Dendritic cell treated with granulocyte-macrophage colony-stimulating factor and Interleukin-4, amounts not matched to agents 40 ng/mL and 50 ng/mL, for 4 days (primary cell): ENCODE measurements around the gene RPS6KC1.
"Not testable (repeated sequence)": the region's sequence is repeated elsewhere in the genome, so short reads cannot be mapped to it uniquely, and the experiment has no call there.

Experiments used
- H3K27ac Mint-ChIP-seq: one replicate; pipeline ENCODE4 v1.8.0; 2022; ENCODE audit warnings: mild to moderate bottlenecking, mixed read lengths
- H3K27me3 Mint-ChIP-seq: one replicate; pipeline ENCODE4 v1.8.0; 2022; ENCODE audit warnings: mild to moderate bottlenecking, mixed read lengths
- H3K36me3 Mint-ChIP-seq: one replicate; pipeline ENCODE4 v1.8.0; 2022; ENCODE audit warnings: low read depth, mixed read lengths
- H3K4me1 Mint-ChIP-seq: one replicate; pipeline ENCODE4 v1.8.0; 2022; ENCODE audit warnings: low read depth, mixed read lengths
- H3K4me3 Mint-ChIP-seq: one replicate; pipeline ENCODE4 v1.8.0; 2022; ENCODE audit warnings: mild to moderate bottlenecking, moderate library complexity, mixed read lengths
- H3K9me3 Mint-ChIP-seq: one replicate; pipeline ENCODE4 v1.8.0; 2022; ENCODE audit warnings: mixed read lengths
- intact Hi-C: fragments of 100-400 bp; cut with micrococcal nuclease; formaldehyde crosslinking; loops from one replicate; pipeline ENCODE4 v1.15.0; 2022

The RPS6KC1 gene

DNA sequence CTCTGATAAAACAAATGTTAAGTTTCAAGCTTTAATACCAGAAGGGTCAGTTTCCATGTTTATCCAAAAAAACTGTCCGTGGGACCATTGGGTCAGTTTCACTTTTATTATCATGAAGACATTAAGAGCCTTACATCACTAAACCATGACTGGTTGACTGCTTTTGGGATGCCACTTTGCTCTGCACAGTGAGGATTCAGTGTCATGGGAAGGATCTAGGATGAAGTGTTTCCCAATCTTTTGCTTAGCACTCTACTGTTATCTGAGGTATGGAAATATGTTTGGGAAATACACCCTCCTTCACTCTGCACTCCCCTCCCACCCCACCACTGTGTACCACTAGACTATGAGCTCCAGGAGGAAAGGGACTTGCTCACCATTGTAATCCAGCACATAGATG, 16.3 kb downstream of the RPS6KC1 start:
- H3K27me3 Mint-ChIP-seq, result no peaks in the 10 kb centered on the region

DNA sequence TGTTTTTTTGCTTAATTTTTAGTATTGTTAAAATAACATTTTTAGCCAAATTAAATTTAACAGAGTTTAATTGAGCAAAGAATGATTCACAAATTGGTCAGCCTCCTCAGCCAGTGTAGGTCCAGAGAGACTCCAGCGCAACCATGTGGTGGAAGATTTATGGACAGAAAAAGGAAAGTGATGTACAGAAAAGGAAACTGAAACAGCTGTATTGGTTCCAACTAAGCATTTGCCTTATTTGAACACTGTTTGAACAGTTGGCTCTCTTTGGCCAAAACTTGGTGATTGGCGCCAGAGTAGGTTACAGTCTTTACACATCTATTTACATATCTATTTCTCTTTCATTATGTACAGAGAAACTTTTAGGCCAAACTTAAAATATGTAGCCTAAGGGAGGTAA, 19.4 kb downstream of the RPS6KC1 start:
- H3K36me3 Mint-ChIP-seq, result peaks cover 20% of the 10 kb centered on the region
- H3K27ac Mint-ChIP-seq, result no peak overlapping the region
- intact Hi-C loops, result no loop called here
- H3K9me3 Mint-ChIP-seq, result no peaks in the 10 kb centered on the region
- peaks cover 19% of the 10 kb centered on the region for H3K4me1 Mint-ChIP-seq
- no peaks in the 10 kb centered on the region for H3K27me3 Mint-ChIP-seq
- no peak overlapping the region for H3K4me3 Mint-ChIP-seq

More for the DNA sequence above, 16.3 kb downstream of the RPS6KC1 start:
- Mint-ChIP-seq H3K4me3 (no peak overlapping the region), H3K36me3 (no peaks in the 10 kb centered on the region), H3K4me1 (peaks cover 19% of the 10 kb centered on the region), H3K9me3 (no peaks in the 10 kb centered on the region), H3K27ac (no peak overlapping the region)
- intact Hi-C loops, result loop anchor here (5.0 kb wide), 1 partner anchor 55 kb away; no protein-coding TSS in a partner anchor

DNA sequence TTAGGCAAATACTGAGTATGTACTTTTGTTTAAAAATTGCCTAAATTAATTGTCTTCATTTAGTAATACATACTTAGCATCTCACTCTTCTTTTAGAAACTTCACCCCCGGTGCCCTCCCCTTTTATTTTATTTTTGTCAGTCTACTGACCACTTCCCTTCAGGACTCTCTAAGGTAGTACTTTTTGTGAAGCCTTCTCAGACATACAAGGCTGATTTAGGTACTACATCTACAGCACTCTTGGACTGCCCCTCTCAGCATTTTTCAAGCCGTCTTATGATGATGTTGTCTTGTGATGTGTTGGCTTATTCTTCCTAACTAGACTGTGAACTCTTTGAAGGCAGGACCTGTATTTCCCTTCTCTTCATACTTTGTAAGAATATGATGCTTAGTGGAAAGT, 24.7 kb downstream of the RPS6KC1 start:
- peaks cover 45% of the 10 kb centered on the region for H3K36me3 Mint-ChIP-seq
- H3K9me3 Mint-ChIP-seq, result no peaks in the 10 kb centered on the region
- H3K4me1 Mint-ChIP-seq, result peaks cover 6% of the 10 kb centered on the region
- no peaks in the 10 kb centered on the region for H3K27me3 Mint-ChIP-seq
- H3K27ac Mint-ChIP-seq, result no peak overlapping the region
- no peak overlapping the region for H3K4me3 Mint-ChIP-seq
- intact Hi-C loops, result no loop called here

DNA sequence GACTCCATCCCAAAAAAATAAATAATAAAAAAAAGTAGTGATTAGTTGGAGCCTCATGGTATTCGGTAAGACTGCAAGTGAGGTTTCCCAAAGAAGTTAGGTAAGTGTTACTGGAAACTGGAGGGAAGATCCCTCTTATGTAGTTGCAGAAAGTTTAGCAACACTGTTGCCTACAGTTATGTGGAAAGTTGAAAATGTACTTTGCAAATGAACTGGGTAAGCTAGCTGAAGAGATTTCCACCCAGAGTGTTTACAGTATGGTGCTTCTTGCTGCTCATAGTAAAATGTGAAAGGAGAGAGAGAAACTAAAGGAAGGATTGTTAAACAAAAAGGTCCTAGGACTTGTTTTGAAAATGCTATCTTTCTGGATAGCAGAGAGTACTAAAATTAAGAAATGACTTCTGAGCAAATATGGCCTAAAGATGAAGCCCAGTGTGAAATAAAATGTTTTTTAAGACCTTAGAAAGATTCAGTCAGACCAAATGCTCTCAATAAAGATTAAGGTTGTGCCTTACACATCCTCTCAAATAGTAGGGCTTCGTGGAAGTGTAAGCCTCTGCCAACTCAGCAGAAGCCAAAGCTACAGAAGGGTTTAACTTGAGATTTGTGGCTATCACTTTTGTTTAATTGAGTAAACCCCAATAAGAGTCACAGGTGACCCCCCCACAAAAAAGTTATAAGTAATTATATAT, 31.5 kb downstream of the RPS6KC1 start:
- Mint-ChIP-seq H3K9me3 (no peaks in the 10 kb centered on the region), H3K27ac (no peak overlapping the region), H3K27me3 (no peaks in the 10 kb centered on the region), H3K4me3 (no peak overlapping the region), H3K4me1 (no peaks in the 10 kb centered on the region), H3K36me3 (peaks cover 76% of the 10 kb centered on the region)
- intact Hi-C loops, result no loop called here

DNA sequence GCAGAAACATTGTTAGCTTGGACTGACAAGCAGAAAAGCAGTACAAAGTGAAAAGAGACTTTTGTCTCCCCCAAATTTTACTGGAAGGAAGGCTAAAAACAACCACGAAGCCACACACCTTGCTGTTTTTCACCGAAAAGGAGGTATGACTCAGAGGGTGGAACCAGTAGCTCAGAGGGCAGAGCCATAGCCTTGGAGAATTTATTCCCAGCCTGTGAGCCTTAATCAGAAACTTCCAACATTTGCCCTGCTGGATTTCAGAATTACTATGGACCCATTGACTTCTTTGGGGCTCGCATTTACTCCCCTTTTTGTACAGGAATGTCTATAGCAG, 32.0 kb downstream of the RPS6KC1 start:
- no peaks in the 10 kb centered on the region for H3K9me3 Mint-ChIP-seq
- H3K4me3 Mint-ChIP-seq, result no peak overlapping the region

DNA sequence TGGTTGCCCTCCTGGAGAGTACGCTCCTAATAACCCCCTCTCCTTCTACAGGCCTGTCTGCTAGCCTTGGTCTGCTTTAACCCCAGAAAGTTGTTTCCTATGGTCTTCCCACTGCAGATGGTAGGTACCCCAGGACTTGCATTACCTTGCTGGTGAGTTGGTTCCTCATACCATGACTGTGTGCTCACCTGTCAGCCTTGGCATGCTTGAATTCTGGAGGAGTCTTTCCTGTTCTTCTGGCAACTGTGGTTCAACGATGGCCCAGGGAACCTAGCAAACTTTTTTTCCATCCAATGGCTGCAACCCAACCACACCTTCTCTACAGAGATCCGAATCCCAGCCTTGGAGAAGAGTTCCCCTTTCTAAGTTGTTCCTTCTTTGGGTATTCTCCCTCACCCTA, 36.9 kb downstream of the RPS6KC1 start:
- intact Hi-C loops, result no loop called here
- no peak overlapping the region for H3K27ac Mint-ChIP-seq
- no peak overlapping the region for H3K4me3 Mint-ChIP-seq
- no peaks in the 10 kb centered on the region for H3K27me3 Mint-ChIP-seq
- peaks cover 72% of the 10 kb centered on the region for H3K36me3 Mint-ChIP-seq
- H3K4me1 Mint-ChIP-seq, result peaks cover 6% of the 10 kb centered on the region
- H3K9me3 Mint-ChIP-seq, result no peaks in the 10 kb centered on the region

More for the DNA sequence above, 32.0 kb downstream of the RPS6KC1 start:
- Mint-ChIP-seq H3K27me3 (no peaks in the 10 kb centered on the region), H3K4me1 (peaks cover 4% of the 10 kb centered on the region), H3K36me3 (peaks cover 81% of the 10 kb centered on the region), H3K27ac (no peak overlapping the region)
- intact Hi-C loops, result no loop called here

DNA sequence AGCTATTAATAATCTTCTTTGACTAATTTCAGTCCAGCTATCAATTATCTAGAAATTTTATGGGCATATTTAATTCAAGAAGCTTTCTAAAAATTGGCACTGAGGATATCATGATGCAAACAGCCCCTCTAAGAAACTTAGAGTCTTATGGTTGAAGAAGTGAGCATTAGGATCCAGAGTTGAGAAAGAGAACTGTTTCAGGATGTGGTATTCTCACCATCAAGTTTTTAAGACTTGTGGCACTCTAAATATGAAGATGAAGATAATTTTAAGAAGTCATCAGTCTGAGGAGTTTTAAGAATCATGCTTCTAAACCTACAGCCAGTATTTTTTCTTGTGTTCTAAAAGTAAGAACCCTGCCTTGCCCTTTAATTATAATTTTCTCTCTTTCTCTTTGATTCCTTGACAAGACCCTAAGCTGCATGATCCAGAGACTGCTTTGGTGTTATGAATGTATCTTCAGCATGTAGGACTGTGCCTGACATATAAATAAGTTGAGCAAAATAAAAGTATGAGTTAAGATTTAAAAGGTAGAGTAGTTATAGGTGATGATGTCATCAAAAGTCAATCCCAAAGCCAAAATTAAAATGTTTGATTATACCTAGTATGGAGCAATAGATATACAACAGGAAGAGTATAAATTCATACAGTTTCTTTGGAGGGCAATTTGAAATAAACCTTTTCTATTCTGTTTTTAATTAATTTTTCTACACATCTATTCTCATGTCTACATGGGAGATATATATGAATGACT, 39.1 kb downstream of the RPS6KC1 start:
- Mint-ChIP-seq H3K27me3 (no peaks in the 10 kb centered on the region), H3K36me3 (peaks cover 68% of the 10 kb centered on the region), H3K27ac (no peak overlapping the region), H3K4me3 (no peak overlapping the region), H3K4me1 (peaks cover 6% of the 10 kb centered on the region), H3K9me3 (no peaks in the 10 kb centered on the region)
- intact Hi-C loops, result no loop called here

DNA sequence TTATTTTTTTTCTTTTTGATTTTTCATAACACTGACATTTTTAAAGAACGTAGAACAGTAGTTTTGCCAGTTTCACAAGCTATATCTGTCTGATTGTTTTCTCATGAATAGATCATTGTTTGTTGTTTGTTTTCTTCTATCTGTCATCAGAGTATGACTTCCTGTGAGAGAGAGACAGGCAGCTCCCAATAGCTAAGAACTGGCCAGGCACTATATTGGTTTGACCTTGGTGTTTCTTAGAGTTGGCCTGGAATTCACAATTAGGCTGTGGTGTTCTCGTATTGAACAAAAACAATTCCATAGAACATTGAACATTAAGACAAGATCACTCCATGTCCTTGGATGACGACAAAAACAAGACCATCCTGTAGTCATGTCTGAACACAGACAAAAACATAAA, 43.4 kb downstream of the RPS6KC1 start:
- Mint-ChIP-seq H3K4me3 (no peak overlapping the region), H3K27ac (no peak overlapping the region), H3K4me1 (no peaks in the 10 kb centered on the region), H3K27me3 (no peaks in the 10 kb centered on the region), H3K36me3 (peaks cover 54% of the 10 kb centered on the region), H3K9me3 (no peaks in the 10 kb centered on the region)
- intact Hi-C loops, result no loop called here

DNA sequence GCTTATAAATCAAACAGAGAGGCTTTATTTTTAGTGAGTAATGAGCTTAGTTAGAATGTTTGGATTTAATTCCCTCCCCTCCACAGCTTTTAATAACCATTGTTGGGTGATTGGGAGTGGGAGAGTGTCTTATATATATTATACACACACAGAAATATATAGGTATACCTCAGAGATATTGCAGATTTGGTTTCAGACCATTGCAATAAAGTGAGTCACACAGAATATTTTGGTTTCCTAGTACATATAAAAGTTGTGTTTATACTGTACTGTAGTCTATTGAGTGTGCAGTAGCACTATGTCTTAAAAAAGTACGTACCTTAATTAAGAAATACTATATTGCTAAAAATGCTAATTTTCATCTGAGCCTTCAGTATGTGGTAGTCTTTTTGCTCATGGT, 44.4 kb downstream of the RPS6KC1 start:
- Mint-ChIP-seq H3K9me3 (peaks cover 4% of the 10 kb centered on the region), H3K4me1 (no peaks in the 10 kb centered on the region), H3K27me3 (no peaks in the 10 kb centered on the region), H3K36me3 (peaks cover 50% of the 10 kb centered on the region), H3K27ac (no peak overlapping the region), H3K4me3 (no peak overlapping the region)
- intact Hi-C loops, result no loop called here

DNA sequence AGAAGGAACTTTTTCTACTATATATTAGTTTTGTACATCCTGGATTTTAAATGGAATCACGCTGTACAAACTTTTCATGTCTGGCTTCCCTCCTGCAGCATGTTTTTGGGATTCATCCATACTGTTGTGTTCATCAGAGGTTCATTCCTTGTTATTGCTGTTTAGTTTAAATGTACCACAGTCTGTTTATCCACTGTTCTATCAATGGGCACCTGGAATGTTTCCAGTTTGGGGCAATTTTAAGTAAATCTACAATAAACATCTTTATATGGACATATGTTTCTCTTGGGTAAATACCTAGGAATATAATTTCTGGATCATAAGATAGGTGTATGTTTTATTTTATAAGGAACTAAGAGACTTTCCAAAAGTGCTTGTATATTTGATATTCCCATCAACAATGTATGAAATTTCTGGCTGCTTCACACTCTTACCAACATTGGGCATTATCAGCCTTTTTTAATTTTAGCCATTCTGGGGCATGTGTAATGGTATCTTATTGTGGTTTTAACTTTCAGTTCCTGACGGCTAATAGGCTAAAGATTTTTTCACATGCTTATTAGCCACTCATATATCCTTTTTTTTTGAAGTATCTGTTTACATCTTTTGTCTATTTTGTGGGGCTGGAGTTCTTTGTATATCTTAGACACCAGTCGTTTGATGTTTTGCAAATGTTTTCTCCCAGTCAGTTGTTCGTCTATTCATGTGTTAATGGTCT, 48.8 kb downstream of the RPS6KC1 start:
- peaks cover 31% of the 10 kb centered on the region for H3K36me3 Mint-ChIP-seq
- H3K27ac Mint-ChIP-seq, result no peak overlapping the region
- H3K9me3 Mint-ChIP-seq, result peaks cover 8% of the 10 kb centered on the region
- H3K27me3 Mint-ChIP-seq, result no peaks in the 10 kb centered on the region
- no peaks in the 10 kb centered on the region for H3K4me1 Mint-ChIP-seq
- intact Hi-C loops, result no loop called here
- H3K4me3 Mint-ChIP-seq, result no peak overlapping the region

DNA sequence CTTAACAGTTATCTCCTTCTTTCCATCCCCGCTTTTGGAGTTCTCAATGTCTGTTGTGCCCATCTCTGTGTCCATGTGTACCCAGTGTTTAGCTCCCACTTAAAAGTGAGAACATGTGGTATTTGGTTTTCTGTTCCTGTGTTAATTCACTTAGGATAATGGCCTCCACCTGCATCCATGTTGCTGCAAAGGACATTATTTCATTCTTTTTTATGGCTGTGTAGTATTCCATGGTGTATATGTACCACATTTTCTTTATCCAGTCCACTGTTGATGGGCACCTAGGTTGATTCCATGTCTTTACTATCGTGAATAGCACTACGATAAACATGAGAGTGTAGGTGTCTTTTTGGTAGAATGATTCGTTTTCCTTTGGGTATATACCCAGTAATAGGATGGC, 49.5 kb downstream of the RPS6KC1 start:
- H3K4me3 Mint-ChIP-seq, intact Hi-C loops, H3K27me3 Mint-ChIP-seq, H3K27ac Mint-ChIP-seq, H3K4me1 Mint-ChIP-seq, H3K9me3 Mint-ChIP-seq: not testable (repeated sequence)
- peaks cover 27% of the 10 kb centered on the region for H3K36me3 Mint-ChIP-seq

DNA sequence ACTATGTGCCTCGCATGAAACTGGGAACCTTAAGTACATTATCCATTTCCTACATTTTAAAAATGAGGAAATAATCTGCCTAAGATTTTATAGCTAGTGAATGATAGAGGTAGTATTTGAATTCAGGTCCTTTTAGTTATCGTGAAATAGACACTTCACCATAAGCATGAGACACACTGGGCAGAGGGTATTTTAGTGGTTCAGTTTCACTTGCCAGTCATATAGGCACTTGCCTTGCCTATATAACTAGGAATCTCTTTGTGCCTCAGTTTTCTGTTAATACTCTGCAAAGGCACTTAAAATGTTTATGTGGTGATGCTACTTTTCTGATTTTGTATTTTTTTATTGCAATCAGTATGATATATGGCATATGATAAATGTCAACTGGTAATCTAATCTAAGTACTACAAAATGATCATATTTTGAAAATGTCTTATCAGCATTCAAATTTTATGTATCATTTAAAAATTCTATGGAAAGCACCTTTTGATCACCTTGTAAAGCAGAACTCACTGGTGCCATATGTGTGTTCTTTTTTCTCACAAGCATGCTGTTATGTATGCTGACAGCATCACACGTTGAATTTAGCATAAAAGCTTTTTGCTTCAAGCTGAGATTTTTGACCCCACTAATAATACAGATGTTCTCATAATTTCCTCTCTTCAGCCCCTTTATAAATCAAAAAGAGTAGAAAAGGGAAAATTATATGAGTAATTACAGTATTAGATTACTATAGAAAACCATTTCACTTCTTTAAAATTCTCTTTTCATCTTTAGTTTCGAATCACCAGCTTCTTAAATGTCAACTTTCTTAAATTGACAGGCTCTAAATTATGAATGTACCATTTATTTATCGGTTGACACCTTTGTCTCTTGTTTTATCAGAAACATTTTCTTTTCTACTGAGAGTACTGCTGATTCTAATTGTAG, 52.6 kb downstream of the RPS6KC1 start:
- no peak overlapping the region for H3K27ac Mint-ChIP-seq
- H3K27me3 Mint-ChIP-seq, result no peaks in the 10 kb centered on the region

DNA sequence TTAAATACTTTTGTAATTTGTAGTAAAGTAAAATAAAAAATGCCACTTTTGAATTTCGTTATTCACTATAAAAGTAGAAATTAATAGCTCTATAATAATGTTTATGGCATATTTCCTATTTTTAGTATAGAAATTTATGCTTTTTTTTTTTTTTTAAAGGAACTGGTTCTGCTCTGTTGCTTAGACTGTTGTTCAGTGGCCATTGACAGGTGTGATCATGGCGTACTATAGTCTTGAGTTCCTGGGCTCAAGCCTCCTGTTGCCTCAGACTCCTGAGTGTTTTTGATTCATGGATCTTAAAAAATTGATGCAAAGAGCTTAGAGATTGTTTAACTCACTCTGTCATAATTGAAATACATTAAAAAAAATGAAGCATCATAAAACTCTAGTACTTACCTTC, 53.6 kb downstream of the RPS6KC1 start:
- H3K9me3 Mint-ChIP-seq, result peaks cover 8% of the 10 kb centered on the region
- no peak overlapping the region for H3K4me3 Mint-ChIP-seq
- intact Hi-C loops, result no loop called here
- H3K27me3 Mint-ChIP-seq, result no peaks in the 10 kb centered on the region
- H3K4me1 Mint-ChIP-seq, result peaks cover 3% of the 10 kb centered on the region
- no peak overlapping the region for H3K27ac Mint-ChIP-seq
- H3K36me3 Mint-ChIP-seq, result peaks cover 20% of the 10 kb centered on the region

More for the DNA sequence above, 52.6 kb downstream of the RPS6KC1 start:
- Mint-ChIP-seq H3K4me1 (no peaks in the 10 kb centered on the region), H3K36me3 (peaks cover 16% of the 10 kb centered on the region), H3K9me3 (peaks cover 8% of the 10 kb centered on the region), H3K4me3 (no peak overlapping the region)
- intact Hi-C loops, result no loop called here
